ENCODE results near the gene TUBE1. TPM values are rescaled to one million over a fixed set of nuclear protein-coding genes. Genes with fewer than 3 reads are reported as not detected.

TUBE1 gene
- total RNA-seq, 1 donor from 2014 or later, result 49.0 TPM

- no peak overlapping the region for H3K4me2 ChIP-seq
- H3K27me3 Mint-ChIP-seq (ENCODE audit: insufficient read depth, low read depth), result peaks cover 4% of the 10 kb centered on the region
Measured at GRCh38 chr6:112039431-112039770, 47.9 kb downstream of the TUBE1 start.

GRCh38 chr6:112038756-112039430, 48.4 kb downstream of the TUBE1 start:
- Histone ChIP-seq H3K4me3 (no peak overlapping the region), H3K27ac (no peak overlapping the region), H3K36me3 (no peaks in the 10 kb centered on the region), H4K20me1 (ENCODE audit: low read depth) (no peaks in the 10 kb centered on the region), H3K4me1 (no peaks in the 10 kb centered on the region), H2AFZ (replicated peaks) (no peak overlapping the region), H3K79me2 (ENCODE audit: low read depth) (no peaks in the 10 kb centered on the region), H3K4me2 (no peak overlapping the region), H3K9ac (no peak overlapping the region), H3K27me3 (no peaks in the 10 kb centered on the region), H3K9me3 (ENCODE audit: low read depth) (no peaks in the 10 kb centered on the region), H3F3A (ENCODE audit: low read depth) (peaks cover 5% of the 10 kb centered on the region)
- DNase-seq (ENCODE audit: low spot score), result no peak
- peaks cover 20% of the 10 kb centered on the region for H3K4me1 Mint-ChIP-seq
- no peak overlapping the region for H3K27ac Mint-ChIP-seq
- no peaks in the 10 kb centered on the region for H3K36me3 Mint-ChIP-seq
- peaks cover 4% of the 10 kb centered on the region for H3K27me3 Mint-ChIP-seq (ENCODE audit: insufficient read depth, low read depth)
- no peaks in the 10 kb centered on the region for H3K9me3 Mint-ChIP-seq
- H3K4me3 Mint-ChIP-seq, result no peak overlapping the region
- TF ChIP-seq EZH2phosphoT487 (IDR thresholded peaks at IDR 0.05) (no peak), CTCF (IDR thresholded peaks at IDR 0.05) (no peak)

More at GRCh38 chr6:112039431-112039770, 47.9 kb downstream of the TUBE1 start:
- no peaks in the 10 kb centered on the region for H3K36me3 ChIP-seq
- no peak for DNase-seq (ENCODE audit: low spot score)
- no peak overlapping the region for H3K27ac Mint-ChIP-seq
- H3K27me3 ChIP-seq, result no peaks in the 10 kb centered on the region
- H3K9me3 Mint-ChIP-seq, result no peaks in the 10 kb centered on the region
- H3K4me3 Mint-ChIP-seq, result no peak overlapping the region
- H3K27ac ChIP-seq, result no peak overlapping the region
- H3K79me2 ChIP-seq (ENCODE audit: low read depth), result no peaks in the 10 kb centered on the region
- peaks cover 16% of the 10 kb centered on the region for H3K4me1 Mint-ChIP-seq
- peaks cover 5% of the 10 kb centered on the region for H3F3A ChIP-seq (ENCODE audit: low read depth)
- no peak overlapping the region for H3K9ac ChIP-seq
- H3K4me3 ChIP-seq, result no peak overlapping the region
- H3K36me3 Mint-ChIP-seq, result no peaks in the 10 kb centered on the region
- TF ChIP-seq EZH2phosphoT487 (IDR thresholded peaks at IDR 0.05) (no peak), EZH2 (IDR thresholded peaks at IDR 0.05) (no peak), CTCF (IDR thresholded peaks at IDR 0.05) (no peak)
- H4K20me1 ChIP-seq (ENCODE audit: low read depth), result no peaks in the 10 kb centered on the region
- H3K9me3 ChIP-seq (ENCODE audit: low read depth), result no peaks in the 10 kb centered on the region
- H2AFZ ChIP-seq (replicated peaks), result no peak overlapping the region
- H3K4me1 ChIP-seq, result no peaks in the 10 kb centered on the region

GRCh38 chr6:112038268-112038667, 49.0 kb downstream of the TUBE1 start:
- DNase-seq (ENCODE audit: low spot score), result no peak
- Histone ChIP-seq H3K4me2 (no peak overlapping the region), H3K36me3 (no peaks in the 10 kb centered on the region), H3K27me3 (no peaks in the 10 kb centered on the region), H3K9ac (no peak overlapping the region), H3K4me1 (no peaks in the 10 kb centered on the region), H3K27ac (no peak overlapping the region), H2AFZ (replicated peaks) (no peak overlapping the region), H4K20me1 (ENCODE audit: low read depth) (no peaks in the 10 kb centered on the region), H3K9me3 (ENCODE audit: low read depth) (no peaks in the 10 kb centered on the region), H3K4me3 (no peak overlapping the region), H3F3A (ENCODE audit: low read depth) (peaks cover 2% of the 10 kb centered on the region), H3K79me2 (ENCODE audit: low read depth) (no peaks in the 10 kb centered on the region)
- Mint-ChIP-seq H3K4me3 (no peak overlapping the region), H3K36me3 (no peaks in the 10 kb centered on the region), H3K27ac (no peak overlapping the region), H3K9me3 (no peaks in the 10 kb centered on the region), H3K4me1 (peaks cover 20% of the 10 kb centered on the region), H3K27me3 (ENCODE audit: insufficient read depth, low read depth) (peaks cover 4% of the 10 kb centered on the region)
- TF ChIP-seq EZH2phosphoT487 (IDR thresholded peaks at IDR 0.05) (no peak), CTCF (IDR thresholded peaks at IDR 0.05) (no peak), EZH2 (IDR thresholded peaks at IDR 0.05) (no peak)
